ENCODE data around the gene FGFRL1.
A peak's percentile ranks its signal among the peaks of the same experiment; 100 is the strongest.

The FGFRL1 gene

GRCh38 chr4:1011022-1011665 is at the start of gene FGFRL1:
TSS of gene FGFRL1 (plus strand) at chr4:1011626. CDS start at chr4:1012486, 860 bp downstream.
- TF ChIP-seq CTCF (IDR thresholded peaks at IDR 0.05; ENCODE audit: low read depth, low read length), result no peak
- H3K4me3 ChIP-seq (ENCODE audit: low read depth, low read length), result peak within 1 kb of the TSS; percentile 56
- in situ Hi-C loops (cut with HindIII; ENCODE audit: low sequenced_read_pairs), result no loop called here
- DNase-seq (ENCODE audit: low read depth, low spot score), result peak; percentile 91

- no peak overlapping the region for H3K4me3 ChIP-seq (ENCODE audit: low read depth, low read length)
- no peak for DNase-seq (ENCODE audit: low read depth, low spot score)
- no peak for TF ChIP-seq CTCF (IDR thresholded peaks at IDR 0.05; ENCODE audit: low read depth, low read length)
- in situ Hi-C loops (cut with HindIII; ENCODE audit: low sequenced_read_pairs), result no loop called here
Observed at GRCh38 chr4:962231-963208, 48.9 kb upstream of the FGFRL1 start.

- no peak for TF ChIP-seq CTCF (IDR thresholded peaks at IDR 0.05; ENCODE audit: low read depth, low read length)
- in situ Hi-C loops (cut with HindIII; ENCODE audit: low sequenced_read_pairs), result no loop called here
- DNase-seq (ENCODE audit: low read depth, low spot score), result no peak
- H3K4me3 ChIP-seq (ENCODE audit: low read depth, low read length), result no peak overlapping the region
Observed at GRCh38 chr4:963276-964225, 47.9 kb upstream of the FGFRL1 start.

- in situ Hi-C loops (cut with HindIII; ENCODE audit: low sequenced_read_pairs), result no loop called here
- H3K4me3 ChIP-seq (ENCODE audit: low read depth, low read length), result no peak overlapping the region
- TF ChIP-seq CTCF (IDR thresholded peaks at IDR 0.05; ENCODE audit: low read depth, low read length), result no peak
- no peak for DNase-seq (ENCODE audit: low read depth, low spot score)
Observed at GRCh38 chr4:964346-965025, 46.9 kb upstream of the FGFRL1 start.

GRCh38 chr4:965048-965765 is 46.2 kb upstream of the FGFRL1 start:
- DNase-seq (ENCODE audit: low read depth, low spot score), result no peak
- H3K4me3 ChIP-seq (ENCODE audit: low read depth, low read length), result no peak overlapping the region
- TF ChIP-seq CTCF (IDR thresholded peaks at IDR 0.05; ENCODE audit: low read depth, low read length), result no peak
- in situ Hi-C loops (cut with HindIII; ENCODE audit: low sequenced_read_pairs), result no loop called here

Measured in astrocyte of the spinal cord (primary cell).